ENCODE data around the gene AGPAT3.

- TF ChIP-seq CTCF (IDR thresholded peaks at IDR 0.05 in 2 of 3, conservative IDR thresholded peaks at IDR 0.05 in 1 of 3; ENCODE audit: control insufficient read depth in 2 of 3, extremely low read depth in 1 of 3, insufficient read depth in 1 of 3, low read depth in 3 of 3, low read length in 3 of 3) (no peak), USF1 (IDR thresholded peaks at IDR 0.05; ENCODE audit: borderline replicate concordance, extremely low read length, insufficient read depth, low read depth, low read length) (no peak), NFYB (IDR thresholded peaks at IDR 0.05; ENCODE audit: insufficient read depth, low read depth, low read length) (no peak), BCLAF1 (IDR thresholded peaks at IDR 0.05) (no peak), FOXM1 (IDR thresholded peaks at IDR 0.05; ENCODE audit: low read depth, low read length) (no peak), HDAC2 (IDR thresholded peaks at IDR 0.05) (no peak), BRCA1 (IDR thresholded peaks at IDR 0.05; ENCODE audit: low read depth, low read length) (no peak), ETV6 (conservative IDR thresholded peaks at IDR 0.05 in 1 of 2, IDR thresholded peaks at IDR 0.05 in 1 of 2; ENCODE audit: borderline replicate concordance in 1 of 2, low read depth in 1 of 2) (no peak), CEBPZ (IDR thresholded peaks at IDR 0.05; ENCODE audit: low read depth, low read length) (no peak), POLR2A (IDR thresholded peaks at IDR 0.05; ENCODE audit: low read depth, low read length) (no peak), ZBTB40 (IDR thresholded peaks at IDR 0.05; ENCODE audit: borderline replicate concordance) (no peak), MAX (IDR thresholded peaks at IDR 0.05; ENCODE audit: low read depth, low read length) (no peak), POLR2AphosphoS5 (IDR thresholded peaks at IDR 0.05; ENCODE audit: low read length) (no peak)
These were observed 64.4 kb downstream of the AGPAT3 start for GRCh38 chr21:43929217-43929971.
